GM19043 (cell line): ENCODE data around the gene SLC38A10.
"Not testable (repeated sequence)": the region's sequence is repeated elsewhere in the genome, so short reads cannot be mapped to it uniquely, and the experiment has no call there.

ENCODE experiments used
- ATAC-seq: cut with Tn5 transposase; IDR thresholded peaks from one replicate; pipeline ENCODE4 v1.9.1; 2021; ENCODE audit warnings: low read depth; ENCODE audit not compliant: unreplicated experiment

SLC38A10 gene

DNA sequence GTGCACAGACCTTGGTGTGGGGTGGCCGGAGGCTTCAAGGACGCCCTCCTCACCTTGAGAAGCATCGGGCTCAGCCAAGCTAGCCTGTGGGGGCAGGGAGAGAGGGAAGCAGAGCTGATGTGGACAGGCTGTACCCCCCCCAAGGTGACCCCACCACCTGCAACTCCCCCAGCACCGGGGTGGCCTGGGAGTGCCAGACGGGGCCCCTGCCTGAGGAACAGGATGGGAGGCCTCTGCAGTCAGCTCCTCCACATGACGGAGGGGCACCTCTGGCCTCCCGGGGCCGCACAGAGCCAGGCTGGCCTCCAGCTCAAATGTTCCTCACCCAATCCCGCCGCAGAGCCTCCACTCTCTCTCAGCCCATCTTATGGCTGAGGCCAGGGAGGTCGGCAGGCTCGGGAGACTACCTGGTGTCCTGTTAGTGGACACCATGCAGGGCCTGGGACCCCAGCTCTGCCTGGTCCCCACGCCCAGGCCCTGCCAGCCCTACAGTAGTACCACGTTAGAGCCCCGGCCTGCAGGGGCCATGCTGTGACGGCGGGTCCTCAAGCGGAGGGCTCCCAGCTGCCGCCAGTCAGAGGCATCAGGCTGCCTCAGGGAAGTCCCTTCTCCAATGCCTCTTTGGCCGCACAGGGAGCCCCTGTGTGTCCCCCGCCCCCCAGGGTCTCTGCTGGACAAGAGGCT is 19.4 kb upstream of the SLC38A10 start:
- no peak for ATAC-seq

DNA sequence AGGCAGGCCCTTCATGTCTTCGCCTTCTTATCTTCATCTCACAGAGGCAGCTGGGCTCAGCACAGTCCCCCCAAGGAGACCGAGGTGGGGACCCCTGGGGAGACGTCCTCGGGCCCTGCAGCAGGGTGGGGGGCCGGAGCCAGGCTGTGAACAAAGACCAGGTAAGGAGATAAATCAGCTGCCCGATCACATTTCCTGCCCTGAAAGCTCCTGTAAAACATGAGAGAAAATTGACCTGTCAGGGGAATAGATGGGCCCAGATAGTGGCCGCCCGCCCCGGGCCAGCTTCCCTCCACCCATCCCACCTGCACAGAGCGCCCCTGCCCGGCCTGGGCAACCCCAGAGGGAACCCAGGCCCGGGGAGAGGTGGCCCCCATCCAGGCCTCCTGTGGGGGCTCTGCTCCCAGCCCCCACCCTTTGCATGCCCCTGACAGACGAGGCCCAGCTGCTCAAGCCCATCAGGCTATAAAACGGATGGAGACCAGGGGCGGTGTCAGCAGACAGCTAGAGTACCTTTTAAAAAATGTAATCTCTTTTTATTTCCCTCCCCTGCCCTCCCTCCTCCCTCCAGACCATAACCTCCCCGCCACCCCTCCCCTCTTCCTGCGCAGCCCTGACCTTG is 18.8 kb upstream of the SLC38A10 start:
- ATAC-seq: no peak

DNA sequence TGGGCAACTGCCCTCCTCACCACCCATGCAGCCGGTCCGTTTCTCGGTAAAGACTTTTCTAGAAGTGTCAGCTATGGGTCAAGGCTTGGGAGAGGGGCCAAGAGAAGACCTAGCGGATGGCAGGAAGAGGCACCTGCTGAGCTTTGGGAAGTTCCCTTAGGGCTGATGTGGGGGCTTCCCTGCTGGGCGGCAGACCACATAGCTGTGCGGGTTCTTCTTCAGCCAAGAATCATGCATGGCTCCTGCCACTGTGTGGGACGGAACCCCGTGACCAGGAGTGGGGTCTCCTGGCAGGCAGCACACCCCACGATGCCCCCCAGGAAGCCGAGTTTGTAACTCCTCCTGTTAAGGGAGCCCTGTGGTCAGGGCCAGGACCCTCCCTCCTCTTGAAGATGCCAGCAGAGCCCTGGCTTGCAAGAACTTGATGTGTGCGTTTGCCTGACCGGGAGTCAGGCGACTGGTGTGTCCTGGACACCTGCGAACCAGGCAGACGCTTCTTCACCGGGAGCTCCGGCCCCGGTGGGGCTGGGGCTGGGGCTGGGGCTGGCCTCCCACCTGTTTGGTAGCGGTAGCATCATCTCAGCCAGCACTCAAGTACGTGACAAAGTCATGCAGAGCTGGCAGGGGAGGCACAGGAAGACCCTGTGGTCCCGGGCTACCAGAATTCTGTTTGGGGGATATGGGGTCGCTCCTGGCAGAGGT is 17.7 kb upstream of the SLC38A10 start:
- no peak for ATAC-seq

DNA sequence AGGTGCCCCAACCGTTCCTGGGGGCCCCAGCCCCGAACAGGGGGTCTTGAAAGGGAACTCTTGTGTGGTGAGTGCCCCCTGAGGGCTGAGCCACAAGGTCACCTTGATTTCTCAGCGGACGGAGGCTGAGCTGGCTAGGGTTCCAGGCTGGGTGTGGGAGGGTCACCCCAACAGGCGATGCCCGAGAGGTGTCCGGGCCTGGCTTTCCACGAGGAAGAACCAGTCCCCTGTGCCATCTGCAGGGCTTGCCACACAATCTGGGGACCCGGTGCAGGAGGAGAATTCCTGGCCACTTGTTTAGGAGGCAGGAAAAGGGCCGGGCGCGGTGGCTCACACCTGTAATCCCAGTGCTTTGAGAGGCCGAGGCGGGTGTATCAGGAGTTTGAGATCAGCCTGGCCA is 16.8 kb upstream of the SLC38A10 start:
- no peak for ATAC-seq

DNA sequence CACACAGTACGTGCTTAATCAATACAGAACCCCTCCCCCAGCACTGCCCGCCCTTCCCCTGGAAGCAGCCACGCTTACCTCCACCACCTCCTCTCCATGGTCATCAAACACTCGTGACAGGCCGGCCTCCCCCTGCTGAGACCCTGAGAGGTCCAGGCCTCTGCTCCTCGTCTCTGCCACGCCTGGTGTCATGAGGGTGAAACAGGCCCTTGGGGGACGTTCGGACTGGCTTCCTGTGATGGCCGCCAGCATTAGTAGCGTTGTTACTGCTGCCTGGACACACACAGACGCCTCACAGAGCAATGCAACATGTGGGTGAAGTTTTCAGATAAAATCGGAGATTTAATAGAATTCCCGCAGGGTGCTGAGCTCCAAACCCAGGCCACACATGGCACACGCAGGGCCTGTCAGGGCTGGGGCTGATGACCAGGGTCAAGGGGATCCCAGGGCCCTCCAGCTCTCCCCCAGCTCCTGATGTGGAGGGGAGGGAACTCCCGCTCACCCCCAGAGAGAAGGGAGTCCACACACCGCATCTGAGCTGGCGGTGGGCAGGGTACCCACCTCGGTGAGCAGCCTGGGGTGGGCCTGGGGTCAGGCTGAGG is 15.9 kb upstream of the SLC38A10 start:
- ATAC-seq: no peak

DNA sequence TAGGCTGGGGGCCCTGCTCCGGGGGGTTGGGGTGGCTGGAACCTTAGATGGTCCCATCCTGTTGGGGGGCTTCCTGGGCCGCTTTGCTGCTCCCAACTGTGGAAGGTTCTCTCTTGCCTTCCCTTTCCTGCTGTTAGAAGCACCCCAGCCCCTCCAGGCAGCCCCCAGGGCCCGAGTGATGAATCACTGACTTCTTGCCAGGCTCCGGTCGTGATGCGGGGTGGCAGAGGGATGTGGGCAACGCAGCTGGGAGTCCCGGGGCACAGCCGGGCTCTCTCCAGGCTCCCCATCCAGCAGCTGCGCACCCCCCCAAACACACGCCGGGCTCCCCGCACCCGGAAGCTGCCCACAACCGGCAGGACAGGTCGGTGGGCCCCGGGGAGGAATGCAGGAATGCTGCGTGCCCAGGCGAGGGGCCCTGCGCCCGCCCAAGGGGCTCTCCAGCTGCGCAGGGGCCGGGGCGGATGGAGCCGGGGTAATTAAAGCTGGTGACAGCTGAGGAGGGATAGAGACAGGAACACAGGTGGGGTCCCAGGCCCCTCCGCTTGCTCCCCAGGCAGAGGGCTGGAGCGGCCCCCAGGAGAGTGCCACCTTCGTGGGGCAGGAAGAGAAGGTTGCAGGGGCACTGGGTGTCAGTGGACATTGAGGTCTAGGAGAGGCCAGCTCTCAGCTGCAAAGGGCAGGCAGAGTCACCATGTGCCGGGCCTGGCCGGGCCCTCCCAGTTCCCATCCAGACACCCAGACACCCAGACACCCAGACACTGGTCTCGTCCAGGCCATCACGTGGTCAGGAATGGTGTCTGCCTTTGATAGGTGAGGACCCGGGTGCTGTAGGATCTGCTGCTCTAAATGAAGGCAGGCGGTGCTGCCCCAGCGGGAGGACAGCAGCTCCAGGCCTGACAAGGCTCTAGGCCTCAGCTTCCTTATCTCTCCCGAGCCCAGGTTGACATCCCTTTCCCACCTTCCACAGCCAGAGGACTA is 15.0 kb upstream of the SLC38A10 start:
- no peak for ATAC-seq

DNA sequence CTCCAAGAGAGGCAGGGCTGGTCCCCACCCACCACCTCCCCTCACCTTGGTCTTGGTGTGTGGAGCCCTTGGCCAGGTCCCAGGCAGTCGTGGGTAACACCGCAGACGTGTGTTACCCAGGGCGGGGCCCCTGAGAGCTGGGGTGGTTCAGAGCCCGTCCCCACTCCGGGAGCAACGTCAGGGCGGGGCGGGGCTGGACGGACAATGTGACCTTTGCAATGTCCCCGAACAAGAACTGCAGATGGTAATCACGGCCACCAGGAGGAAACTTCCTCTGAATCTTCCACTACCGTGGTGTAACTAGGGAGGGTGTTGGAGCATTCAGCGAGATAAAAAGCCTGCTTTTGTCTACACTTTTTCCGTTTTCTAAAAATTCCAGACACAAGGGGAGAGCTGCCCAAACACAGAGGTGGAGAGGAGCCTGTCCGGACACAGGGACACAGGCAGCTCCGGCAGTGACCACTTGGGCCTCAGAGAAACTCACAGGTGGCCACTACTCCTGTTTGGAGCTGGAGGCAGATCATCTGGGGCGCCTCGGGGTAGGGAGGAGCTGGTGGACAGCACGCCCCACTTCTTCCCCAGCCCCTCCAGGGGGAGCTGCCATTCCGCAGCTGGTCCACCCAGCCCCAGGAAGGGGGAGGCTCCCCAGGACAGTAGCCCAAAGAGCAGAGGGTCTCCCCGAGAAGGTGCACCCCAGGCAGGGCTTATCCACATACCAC is 14.2 kb upstream of the SLC38A10 start:
- no peak for ATAC-seq

DNA sequence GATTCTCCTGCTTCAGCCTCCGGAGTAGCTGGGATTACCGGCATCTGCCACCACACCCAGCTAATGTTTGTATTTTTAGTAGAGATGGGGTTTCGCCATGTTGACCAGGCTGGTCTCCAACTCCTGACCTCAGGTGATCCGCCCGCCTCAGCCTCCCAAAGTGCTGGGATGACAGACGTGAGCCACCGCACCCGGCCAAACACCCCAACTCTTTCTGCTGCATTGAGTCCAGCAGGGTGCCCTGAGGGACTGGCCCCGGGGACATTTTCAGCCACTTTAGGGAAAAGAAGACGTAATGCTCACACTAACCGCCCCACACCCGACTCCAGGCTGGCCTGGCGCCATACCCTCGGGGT is 13.7 kb upstream of the SLC38A10 start:
- not testable (repeated sequence) for ATAC-seq

DNA sequence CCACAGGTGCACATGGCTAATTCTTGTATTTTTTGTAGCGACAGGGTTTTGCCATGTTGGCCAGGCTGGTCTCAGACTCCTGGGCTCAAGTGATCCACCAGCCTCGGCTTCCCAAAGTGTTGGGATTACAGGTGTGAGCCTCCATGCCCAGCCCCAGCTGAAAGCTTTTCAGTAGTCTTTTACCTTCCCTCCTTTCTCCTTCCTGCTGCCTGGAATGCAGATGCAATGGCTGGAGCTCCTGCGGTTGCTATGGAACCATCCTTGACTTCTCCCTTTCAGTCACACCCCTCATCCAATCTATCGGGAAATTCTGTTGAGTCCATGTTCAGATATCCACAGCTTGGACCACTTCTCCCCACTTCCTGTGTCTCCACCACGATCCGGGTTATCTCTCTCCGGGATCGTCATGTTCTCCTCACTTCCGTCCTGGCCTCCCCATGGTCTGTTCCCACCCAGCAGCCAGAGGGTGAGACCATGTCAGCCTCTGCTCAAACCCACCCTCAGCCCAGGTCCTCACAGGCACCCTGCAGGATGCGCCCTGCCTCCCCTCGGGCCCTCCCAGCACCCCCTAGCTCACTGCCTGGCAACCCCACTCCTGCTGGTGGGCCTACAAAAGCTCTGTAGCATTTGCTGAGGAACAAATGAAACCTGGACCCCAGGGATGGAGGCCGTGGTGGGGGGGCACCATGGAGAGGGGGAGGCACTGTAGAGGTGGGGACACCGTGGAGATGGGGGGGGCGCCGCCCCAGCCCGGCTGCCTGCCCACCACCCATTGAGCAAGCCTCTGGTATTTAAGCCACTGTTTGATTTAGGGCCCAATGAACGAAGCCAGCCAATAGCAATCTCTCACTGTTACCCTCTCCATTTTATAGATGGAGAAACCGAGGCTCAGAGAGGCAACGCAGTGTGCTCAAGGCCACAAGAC is 12.8 kb upstream of the SLC38A10 start:
- no peak for ATAC-seq

DNA sequence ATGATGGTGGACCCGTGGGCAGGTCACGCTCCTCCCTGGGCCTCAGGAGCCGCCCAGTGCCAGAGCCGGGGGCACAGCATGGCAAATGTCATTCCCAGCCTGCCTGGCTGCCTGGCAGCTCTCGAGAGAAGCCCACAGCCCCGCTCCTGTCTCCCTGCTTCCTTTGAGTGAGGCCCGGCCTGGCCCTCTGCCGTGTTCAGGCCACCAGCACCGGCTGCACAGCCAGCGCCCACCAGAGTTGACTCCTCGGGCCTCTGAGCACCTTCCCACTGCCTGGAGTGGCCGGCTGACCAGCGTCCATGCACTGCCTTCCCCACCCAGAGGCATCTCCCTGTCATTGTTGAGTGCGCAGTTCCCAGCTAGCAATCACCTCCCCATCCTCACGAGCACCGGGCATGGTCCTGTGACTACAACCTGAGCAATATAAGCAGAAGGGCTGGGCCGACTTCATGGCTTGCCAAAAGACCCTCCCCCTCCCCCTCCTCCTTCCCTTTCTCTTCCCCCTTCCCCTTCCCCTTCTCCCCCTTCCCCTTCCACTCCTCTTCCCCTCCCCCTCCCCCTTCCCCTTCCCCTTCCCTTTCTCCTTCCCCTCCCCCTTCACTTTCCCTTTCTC is 11.9 kb upstream of the SLC38A10 start:
- no peak for ATAC-seq

DNA sequence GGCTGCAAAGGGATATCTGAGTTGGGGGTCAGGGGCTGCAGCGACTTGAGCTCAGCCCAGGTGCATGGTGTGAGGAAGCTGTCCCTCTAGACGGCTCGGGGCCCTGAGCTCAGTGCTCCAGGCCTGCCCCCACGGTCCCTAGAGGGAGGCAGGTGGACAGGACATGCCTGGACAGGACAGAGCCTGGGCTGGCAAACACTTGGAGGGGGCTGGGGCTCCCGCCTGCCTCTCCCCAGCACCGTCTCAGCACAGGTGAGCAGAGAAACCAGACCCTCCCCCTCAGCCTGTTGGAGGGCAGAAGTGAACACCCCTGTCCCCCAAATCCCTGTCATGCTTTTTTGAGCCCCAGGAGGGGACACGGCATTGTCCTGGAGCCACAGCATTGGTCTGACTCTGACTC is 11.4 kb upstream of the SLC38A10 start:
- no peak for ATAC-seq

DNA sequence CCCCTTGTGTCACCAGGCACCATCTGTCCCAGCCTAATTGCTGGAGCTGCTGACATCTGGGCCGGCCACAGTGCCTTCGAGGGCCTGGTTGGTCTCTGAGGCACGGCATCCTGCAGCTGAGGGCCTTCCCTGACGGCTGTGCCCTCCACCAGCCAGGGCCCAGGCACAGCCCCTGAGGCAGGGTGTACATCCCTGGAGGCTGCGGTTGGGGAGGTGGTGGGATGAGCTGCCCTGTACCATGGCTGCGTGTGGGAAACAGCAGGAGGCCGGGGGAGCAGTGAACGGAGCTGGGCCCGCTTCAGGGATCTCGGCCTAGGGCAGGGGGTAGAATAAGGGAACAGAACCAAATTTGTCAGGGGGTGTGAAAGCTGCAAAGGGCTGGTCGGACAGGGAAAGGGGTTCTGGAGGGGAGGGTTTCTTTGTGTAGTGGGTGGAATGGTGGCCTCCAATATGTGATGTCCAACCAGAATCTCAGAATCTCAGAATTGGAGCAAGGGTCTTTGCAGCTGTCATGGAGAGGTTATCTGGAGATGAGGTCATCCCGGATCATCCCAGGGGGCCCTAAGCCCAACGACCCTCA is 10.0 kb upstream of the SLC38A10 start:
- no peak for ATAC-seq

DNA sequence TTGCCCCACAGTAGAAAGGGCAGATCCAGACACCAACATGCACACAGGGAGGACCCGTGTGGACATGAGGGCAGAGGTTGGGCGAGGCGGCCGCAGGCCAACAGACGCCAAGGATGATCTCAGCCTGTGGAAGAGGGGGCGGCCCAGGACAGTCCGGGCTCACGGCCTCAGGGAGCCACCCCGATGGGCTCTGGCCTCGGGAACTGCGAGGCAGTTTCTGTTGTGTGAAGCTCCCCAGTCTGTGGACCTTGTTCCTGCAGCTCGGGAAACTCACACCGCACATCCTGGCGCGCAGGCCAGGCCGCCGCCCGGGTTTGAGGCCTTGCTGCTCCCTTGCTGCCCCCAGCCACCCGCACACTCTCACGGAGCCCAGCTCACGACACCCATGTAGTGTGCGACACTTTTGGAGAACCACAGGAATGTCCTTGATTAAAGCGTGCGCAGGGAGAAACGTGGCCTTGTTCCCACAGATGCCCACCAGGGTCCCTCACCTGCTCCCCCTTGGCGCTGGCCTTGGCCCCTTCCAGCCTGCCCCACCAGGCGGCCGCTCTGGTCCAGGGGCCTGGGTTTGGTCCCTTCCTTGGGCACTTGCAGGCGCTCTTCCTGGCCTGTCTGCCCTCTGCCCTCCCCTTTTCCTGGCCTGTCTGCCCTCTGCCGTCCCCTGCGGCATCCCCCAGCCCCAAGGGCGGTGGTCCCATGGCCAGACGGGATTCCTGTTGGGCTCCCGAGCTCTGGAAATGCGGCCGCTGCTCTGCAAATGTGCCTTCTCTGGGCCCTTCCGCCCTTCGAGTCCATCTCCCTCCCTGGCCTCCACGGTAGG is 9.3 kb upstream of the SLC38A10 start:
- no peak for ATAC-seq

DNA sequence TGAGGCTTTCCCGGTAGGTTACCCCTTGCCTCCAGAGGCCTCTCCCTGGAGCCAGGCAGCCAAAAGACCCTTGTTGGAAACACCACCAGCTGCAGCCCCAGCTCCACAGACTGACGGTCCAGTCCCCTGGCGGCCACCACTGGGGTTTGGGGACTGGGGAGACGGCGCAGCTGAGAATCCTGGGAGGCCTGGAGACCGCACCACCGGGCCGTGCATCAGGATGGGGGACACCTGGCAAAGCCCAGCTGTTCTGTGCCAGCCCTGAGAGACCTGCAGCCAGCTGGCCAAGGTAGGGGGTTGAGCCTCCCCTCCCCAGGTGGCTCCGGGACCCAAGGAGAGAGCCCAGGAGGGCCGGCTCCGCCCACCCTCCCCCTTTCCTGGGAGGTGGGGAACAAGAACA is 8.3 kb upstream of the SLC38A10 start:
- no peak for ATAC-seq

DNA sequence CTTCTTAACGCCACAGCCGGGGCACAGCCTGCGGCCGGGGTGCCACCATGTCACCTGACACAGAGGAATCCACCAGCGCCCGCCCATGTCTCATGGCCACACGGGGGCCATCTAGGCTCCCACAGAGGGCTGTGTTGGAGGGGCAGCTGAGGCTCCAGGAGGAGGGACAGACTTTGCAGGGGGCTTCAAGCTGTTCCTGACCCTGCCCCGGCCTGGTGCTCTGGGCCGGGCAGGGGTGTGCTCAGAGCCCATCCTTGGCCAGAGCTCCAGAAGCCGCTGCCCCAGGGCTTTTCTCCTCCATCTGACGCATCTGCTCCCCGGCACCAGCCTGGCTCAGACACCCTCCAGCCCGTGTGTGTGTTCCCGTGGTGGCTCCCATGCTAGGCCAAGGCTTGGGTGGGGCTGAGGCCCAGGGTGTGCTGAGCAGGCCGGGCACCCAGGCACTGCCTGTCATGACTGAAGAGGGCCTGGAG is 7.8 kb upstream of the SLC38A10 start:
- ATAC-seq: no peak

DNA sequence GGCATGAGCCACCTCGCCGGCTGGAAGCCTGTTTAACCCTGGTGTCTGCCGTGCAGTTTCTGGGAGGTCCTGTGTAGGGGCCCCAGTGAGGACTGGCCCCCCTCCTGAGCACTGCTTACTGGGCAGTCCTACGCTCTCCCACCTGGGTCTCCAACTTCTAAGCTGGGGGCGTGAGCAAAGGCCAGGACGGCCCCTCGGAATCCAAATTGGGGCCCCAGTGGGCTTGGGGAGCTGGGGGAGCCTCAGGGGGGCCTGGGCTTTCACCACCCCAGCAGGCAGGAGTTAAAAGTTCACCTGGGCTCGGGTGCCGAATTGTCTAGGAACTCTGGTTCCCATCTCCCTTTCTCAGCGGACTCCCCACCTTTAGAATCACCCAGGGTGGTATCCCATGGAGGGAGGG is 7.2 kb upstream of the SLC38A10 start:
- no peak for ATAC-seq
